RPMI8226 (cell line): ENCODE measurements around the gene DLX4.

Experiments
- DNase-seq: peaks from one replicate; pipeline ENCODE4 v3.0.0-alpha.2; 2015

Gene DLX4, protein sequence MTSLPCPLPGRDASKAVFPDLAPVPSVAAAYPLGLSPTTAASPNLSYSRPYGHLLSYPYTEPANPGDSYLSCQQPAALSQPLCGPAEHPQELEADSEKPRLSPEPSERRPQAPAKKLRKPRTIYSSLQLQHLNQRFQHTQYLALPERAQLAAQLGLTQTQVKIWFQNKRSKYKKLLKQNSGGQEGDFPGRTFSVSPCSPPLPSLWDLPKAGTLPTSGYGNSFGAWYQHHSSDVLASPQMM

GRCh38 chr17:49969134-49969759 lies at the start of gene DLX4:
DLX4 (plus strand) TSS chr17:49969190; CDS start chr17:49969469, 279 bp downstream.
- DNase-seq: peak; percentile 75

DNA sequence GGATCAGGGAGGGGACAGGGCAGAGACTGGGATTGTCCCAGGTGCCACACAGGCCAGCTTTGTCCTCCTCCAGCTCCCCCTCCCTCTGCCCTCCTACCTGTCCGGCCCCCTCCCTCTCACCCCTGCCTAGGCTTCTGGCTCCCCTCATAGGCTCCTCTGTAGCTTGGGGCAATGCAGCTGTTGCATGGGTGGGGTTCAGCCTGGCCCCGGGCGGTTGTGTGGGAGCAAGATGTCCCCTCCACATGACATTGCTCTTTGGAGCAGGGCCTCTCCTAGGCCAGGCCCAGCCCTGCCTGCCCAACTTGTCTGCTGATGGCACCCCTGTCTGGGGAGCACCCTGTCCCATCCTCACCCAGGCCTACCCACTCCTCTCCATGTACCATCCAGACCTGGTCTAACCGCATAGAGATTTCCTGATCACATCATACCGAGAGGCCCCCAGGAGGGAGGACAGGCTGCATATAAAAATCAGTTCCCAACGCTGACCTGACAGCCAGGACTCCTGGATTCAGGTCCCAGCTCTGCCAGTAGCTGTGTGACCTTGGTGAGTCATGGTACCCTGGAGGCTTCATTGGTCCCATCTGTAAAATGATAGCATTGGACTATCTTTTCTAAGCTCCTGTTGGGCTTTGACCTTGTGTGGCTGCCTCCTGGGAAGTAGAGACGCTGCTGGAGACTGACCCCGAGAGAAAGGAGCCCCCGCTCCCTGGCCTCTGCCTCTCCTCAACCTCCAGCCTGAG lies 48.8 kb upstream of the DLX4 start:
- DNase-seq: no peak

- no peak for DNase-seq
Observed at GRCh38 chr17:49922095-49922494, 46.9 kb upstream of the DLX4 start.

DNA sequence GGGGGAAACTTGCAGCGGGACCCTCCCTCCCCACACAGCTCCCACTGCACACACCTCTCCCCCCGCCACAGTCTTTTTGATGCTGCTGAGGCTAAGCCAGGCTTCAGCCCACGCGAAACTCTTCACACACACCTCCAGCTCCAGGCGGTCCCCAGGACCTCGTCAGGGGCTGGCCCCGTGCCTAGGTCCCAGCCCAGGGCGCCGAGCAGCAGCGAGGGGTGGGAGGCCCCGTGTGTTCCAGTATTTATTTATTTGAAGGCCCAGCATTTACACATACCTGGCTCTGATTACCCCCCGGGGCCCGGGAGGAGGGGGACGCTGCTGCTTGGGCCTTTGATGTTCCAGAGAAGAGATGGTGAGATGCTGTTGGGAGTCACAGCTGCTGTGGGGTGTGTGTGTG lies 44.9 kb upstream of the DLX4 start:
- no peak for DNase-seq

- no peak for DNase-seq
Observed at GRCh38 chr17:49924589-49924988, 44.4 kb upstream of the DLX4 start.

GRCh38 chr17:49925921-49926320 lies 43.1 kb upstream of the DLX4 start:
- no peak for DNase-seq

GRCh38 chr17:49926886-49927285 lies 42.1 kb upstream of the DLX4 start:
- no peak for DNase-seq

DNA sequence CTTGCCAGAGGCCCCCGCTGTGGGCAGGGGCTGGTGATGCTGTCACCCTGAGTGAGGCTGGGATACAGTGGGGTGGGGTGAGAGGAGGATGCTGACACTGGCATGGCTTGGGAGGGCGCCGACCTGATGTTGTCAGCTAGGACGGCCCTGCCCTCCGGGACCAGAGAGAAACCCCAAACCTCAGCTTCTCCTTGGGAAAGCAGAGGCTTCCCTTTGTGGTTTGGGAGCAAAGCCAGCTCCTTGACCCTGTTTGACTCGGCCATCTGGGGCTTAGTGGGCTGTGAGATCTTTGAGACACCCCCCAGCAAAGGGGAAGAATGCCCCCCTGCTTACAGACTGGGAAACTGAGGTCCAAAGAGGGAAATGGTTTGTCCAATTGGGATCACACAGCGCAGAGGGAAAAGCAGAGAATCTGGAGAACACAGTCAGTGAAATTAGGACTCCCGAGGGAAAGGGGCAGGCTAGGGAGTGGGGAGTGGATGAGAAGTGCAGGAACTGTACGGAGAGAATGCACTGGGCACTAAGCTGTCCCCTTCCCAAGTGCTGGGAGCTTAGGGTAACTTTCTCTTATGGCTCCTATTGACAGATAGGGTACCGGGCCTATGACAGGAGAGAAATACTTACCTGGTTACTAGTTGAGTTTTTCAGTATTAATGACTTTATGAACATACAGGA lies 40.7 kb upstream of the DLX4 start:
- DNase-seq: no peak

GRCh38 chr17:49928837-49929475 lies 40.0 kb upstream of the DLX4 start:
- DNase-seq: no peak

GRCh38 chr17:49930880-49931279 lies 38.1 kb upstream of the DLX4 start:
- DNase-seq: no peak

DNA sequence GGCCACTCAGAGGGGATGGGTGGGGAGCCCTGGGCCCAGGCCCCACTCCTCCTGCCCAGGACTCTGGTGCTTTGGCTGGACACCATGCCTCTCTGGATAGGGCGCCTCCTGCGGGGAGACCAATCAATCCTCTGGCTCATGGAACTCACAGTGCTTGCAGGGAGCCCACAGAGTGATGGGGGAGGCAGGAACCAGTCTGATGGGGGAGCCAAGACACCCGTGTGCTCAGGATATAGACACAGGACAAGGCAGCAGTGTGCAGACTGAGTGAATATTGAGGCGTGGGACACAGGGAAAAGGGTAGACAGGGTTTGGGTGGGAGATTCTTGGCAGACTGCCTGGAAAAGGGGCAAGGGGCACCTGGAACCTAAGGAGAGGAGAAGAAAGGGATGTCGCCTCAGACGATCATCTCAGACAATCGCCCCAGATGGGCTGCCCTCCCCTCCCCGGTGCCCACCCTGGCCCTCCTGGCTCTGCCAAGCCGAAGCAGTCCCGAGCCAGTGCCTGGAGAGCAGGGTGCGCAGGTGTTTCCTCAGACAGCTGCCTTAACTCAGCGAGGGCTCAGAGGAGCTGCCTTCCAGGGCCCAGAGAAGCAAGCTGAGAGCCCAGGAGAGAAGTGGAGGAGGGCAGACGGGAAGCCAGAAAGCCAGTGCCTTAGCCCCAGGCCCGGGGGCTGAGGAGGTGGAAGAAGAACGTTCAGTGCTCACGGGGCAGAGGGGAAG lies 37.4 kb upstream of the DLX4 start:
- peak; percentile 39 for DNase-seq

DNA sequence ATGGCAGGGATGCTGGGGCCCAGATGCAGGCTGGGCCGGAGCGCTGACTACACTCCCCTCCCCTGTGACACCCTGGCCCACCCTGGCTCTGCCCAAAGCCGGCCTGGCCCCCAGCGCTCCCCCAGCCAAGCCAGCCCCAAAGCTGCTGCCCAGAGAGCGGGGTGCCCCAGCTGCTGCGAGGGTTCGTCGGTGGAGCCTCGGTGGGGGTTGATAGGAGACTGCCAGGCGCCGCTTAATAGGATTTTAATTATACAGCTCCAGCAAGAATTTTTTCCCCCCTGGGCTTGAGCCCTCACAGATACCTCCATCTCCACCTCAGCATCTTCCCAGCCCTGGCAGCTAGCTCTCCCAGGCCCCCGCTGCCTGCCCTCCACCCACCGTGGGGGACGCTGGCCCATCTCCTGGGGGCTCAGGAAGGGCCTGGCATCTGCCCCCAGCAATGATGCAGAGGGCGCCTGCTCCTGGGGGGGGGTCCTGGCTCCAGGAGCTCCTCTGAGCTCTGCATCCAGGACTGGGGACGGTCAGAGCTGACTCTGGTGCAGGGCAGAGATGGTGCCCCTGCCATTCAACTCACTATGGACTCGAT lies 36.8 kb upstream of the DLX4 start:
- no peak for DNase-seq

GRCh38 chr17:49932901-49933300 lies 36.1 kb upstream of the DLX4 start:
- no peak for DNase-seq

- DNase-seq: peak; percentile 49
Observed at GRCh38 chr17:49935526-49936210, 33.3 kb upstream of the DLX4 start.

DNA sequence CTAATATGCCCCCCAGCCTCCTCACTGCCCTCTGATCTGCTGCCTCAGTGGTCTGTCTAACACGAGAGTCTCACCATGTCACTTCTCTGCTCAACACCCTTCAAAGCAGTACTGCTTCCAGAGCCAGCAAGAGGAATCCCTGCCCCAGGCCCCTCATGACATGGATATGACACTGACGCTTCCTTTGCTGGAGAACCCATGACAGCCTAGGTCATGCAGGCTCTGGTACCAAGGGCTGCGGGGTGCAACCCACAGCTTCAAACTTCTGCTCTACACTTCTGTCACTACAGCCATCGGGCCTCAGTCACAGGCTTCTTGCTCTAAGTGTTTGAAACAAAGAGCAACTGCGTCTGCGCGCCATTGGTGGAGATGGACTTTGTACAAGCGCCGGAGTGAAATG lies 32.6 kb upstream of the DLX4 start:
- no peak for DNase-seq

DNA sequence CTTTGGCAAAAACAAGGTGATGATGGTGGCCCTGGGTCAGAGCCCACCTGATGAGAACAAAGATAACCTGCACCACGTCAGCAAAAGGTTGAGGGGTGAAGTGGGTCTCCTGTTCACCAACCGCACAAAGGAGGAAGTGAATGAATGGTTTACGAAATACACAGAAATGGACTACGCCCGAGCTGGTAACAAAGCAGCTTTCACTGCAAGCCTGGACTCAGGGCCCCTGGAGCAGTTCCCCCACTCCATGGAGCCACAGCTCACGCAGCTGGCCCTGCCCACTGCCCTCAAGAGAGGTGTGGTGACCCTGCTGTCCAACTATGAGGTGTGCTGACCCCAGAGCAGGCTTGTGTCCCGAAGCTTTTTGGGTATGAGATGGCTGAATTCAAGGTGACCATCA lies 29.7 kb upstream of the DLX4 start:
- DNase-seq: peak; percentile 52

DNA sequence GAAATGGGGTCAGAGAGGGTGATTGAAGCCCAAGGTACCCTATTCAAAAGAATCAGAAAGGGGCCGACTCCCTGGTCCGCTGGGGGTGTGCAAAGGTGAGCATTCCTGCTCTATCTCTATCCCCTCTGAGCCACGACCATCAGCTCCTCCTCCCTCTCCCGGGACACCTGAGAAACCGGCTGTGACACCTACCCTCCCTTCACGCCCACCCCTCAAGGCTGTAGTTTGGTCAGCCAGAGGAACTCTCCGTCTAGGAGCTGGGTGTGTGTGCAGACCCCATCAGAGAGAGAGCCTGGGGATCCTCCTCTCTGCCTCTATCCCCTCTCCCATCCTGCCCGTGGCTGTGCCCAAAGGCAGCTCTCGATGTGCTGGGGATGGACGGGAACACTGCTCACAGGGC lies 27.6 kb upstream of the DLX4 start:
- no peak for DNase-seq

GRCh38 chr17:49942947-49943346 lies 26.0 kb upstream of the DLX4 start:
- DNase-seq: no peak

GRCh38 chr17:49944273-49944870 lies 24.6 kb upstream of the DLX4 start:
- no peak for DNase-seq

GRCh38 chr17:49946208-49946607 lies 22.8 kb upstream of the DLX4 start:
- DNase-seq: no peak
